A673 (cell line): ENCODE measurements around the gene ZNF440. TPM values are rescaled to one million over a fixed set of nuclear protein-coding genes. Genes with fewer than 3 reads are reported as not detected.

ENCODE experiments used
- BruUV-seq: library from RNA; stranded (reverse); fragments of 400-500 nt; replicated peaks from 2 replicates; lab custom pipeline; 2021; lab: Mats Ljungman, UMichigan
- CTCF ChIA-PET: fragments of 300-600 bp; sonication (Branson Sonifier 250); formaldehyde crosslinking; loops from one replicate; lab custom pipeline; 2022; ENCODE audit warnings: antibody characterized with exemption; lab: Charles Lee
- POLR2A ChIA-PET: fragments of 300-600 bp; sonication (Branson Sonifier 250); formaldehyde crosslinking; loops from one replicate; lab custom pipeline; 2022; ENCODE audit warnings: antibody characterized with exemption; ENCODE audit not compliant: low non-redundant PET; lab: Charles Lee
- DNase-seq: peaks from one replicate; pipeline ENCODE4 v3.0.0-alpha.2; 2015; ENCODE audit warnings: low spot score
- H3K27ac ChIP-seq: fragments of 200-600 bp; sonication (generic); 2 replicates; pipeline ENCODE4 v1.5.1; 2016; ENCODE audit warnings: mixed run types, low read depth, mild to moderate bottlenecking, mixed read lengths, antibody characterized with exemption, low read length; ENCODE audit not compliant: poor library complexity, severe bottlenecking
- H3K27me3 ChIP-seq: fragments of 200-600 bp; sonication (generic); replicated peaks from 2 replicates; pipeline ENCODE4 v1.6.1; 2017; ENCODE audit warnings: mixed run types, low read depth, mild to moderate bottlenecking, mixed read lengths, antibody characterized with exemption, low read length; ENCODE audit not compliant: insufficient read depth, poor library complexity
- H3K36me3 ChIP-seq: fragments of 200-600 bp; sonication (generic); 2 replicates; pipeline ENCODE4 v1.6.1; 2016; ENCODE audit warnings: mixed run types, mild to moderate bottlenecking, mixed read lengths, antibody characterized with exemption, low read length; ENCODE audit not compliant: insufficient read depth, poor library complexity, severe bottlenecking
- H3K4me1 ChIP-seq: fragments of 200-600 bp; sonication (generic); 2 replicates; pipeline ENCODE4 v1.6.1; 2017; ENCODE audit warnings: mixed run types, mild to moderate bottlenecking, mixed read lengths, antibody characterized with exemption, low read length; ENCODE audit not compliant: insufficient read depth, poor library complexity, severe bottlenecking
- H3K4me3 ChIP-seq: fragments of 200-600 bp; sonication (generic); 2 replicates; pipeline ENCODE4 v1.5.1; 2016; ENCODE audit warnings: low read depth, mixed run types, mild to moderate bottlenecking, mixed read lengths, low read length; ENCODE audit not compliant: poor library complexity, severe bottlenecking
- H3K9me3 ChIP-seq: fragments of 200-600 bp; sonication (generic); 2 replicates; pipeline ENCODE4 v1.6.1; 2016; ENCODE audit warnings: mixed run types, low read depth, mild to moderate bottlenecking, mixed read lengths, antibody characterized with exemption, low read length; ENCODE audit not compliant: poor library complexity, severe bottlenecking
- EZH2 ChIP-seq: fragments of 200-600 bp; sonication (generic); IDR thresholded peaks from 2 replicates; pipeline ENCODE4 v1.6.1; 2017; ENCODE audit warnings: borderline replicate concordance, low read depth, mild to moderate bottlenecking, mixed read lengths, antibody characterized with exemption, low read length; ENCODE audit not compliant: poor library complexity, severe bottlenecking
- intact Hi-C: fragments of 100-400 bp; cut with micrococcal nuclease; formaldehyde crosslinking; loops from one replicate; pipeline ENCODE4 v1.10.0; 2022; ENCODE audit not compliant: unreplicated experiment
- total RNA-seq: library from RNA; stranded (reverse); gene quantifications from 2 replicates; pipeline ENCODE4 v1.2.3, GENCODE V29; 2021
- TF ChIP-seq, protein P1 (sequence below): fragments of 300-800, 200-600 bp; sonication (generic); conservative IDR thresholded peaks from 2 replicates; pipeline ENCODE4 v1.5.1; 2017; ENCODE audit warnings: low read depth, mild to moderate bottlenecking, antibody characterized with exemption, low read length, moderate library complexity, mixed read lengths

The ZNF440 gene
- total RNA-seq, 1 experiment from 2014 or later = 7.1 TPM

GRCh38 chr19:11780431-11781020 is 33.5 kb upstream of the ZNF440 start:
- Histone ChIP-seq H3K27me3 (no peaks in the 10 kb centered on the region), H3K27ac (no peak overlapping the region), H3K36me3 (peaks cover 48% of the 10 kb centered on the region), H3K4me3 (no peak overlapping the region), H3K4me1 (no peaks in the 10 kb centered on the region), H3K9me3 (peaks cover 89% of the 10 kb centered on the region)
- intact Hi-C loops = no loop called here
- POLR2A ChIA-PET = no interaction called here
- TF ChIP-seq EZH2 = no peak
- TF ChIP-seq, protein P1, sequence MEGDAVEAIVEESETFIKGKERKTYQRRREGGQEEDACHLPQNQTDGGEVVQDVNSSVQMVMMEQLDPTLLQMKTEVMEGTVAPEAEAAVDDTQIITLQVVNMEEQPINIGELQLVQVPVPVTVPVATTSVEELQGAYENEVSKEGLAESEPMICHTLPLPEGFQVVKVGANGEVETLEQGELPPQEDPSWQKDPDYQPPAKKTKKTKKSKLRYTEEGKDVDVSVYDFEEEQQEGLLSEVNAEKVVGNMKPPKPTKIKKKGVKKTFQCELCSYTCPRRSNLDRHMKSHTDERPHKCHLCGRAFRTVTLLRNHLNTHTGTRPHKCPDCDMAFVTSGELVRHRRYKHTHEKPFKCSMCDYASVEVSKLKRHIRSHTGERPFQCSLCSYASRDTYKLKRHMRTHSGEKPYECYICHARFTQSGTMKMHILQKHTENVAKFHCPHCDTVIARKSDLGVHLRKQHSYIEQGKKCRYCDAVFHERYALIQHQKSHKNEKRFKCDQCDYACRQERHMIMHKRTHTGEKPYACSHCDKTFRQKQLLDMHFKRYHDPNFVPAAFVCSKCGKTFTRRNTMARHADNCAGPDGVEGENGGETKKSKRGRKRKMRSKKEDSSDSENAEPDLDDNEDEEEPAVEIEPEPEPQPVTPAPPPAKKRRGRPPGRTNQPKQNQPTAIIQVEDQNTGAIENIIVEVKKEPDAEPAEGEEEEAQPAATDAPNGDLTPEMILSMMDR = no peak
- BruUV-seq = no TSS peak
- no peak for DNase-seq
- CTCF ChIA-PET = no interaction called here

GRCh38 chr19:11781295-11782057 is 32.6 kb upstream of the ZNF440 start:
- no peaks in the 10 kb centered on the region for H3K27me3 ChIP-seq
- peaks cover 48% of the 10 kb centered on the region for H3K36me3 ChIP-seq
- no peaks in the 10 kb centered on the region for H3K4me1 ChIP-seq
- no peak overlapping the region for H3K27ac ChIP-seq
- H3K4me3 ChIP-seq = no peak overlapping the region
- no TSS peak for BruUV-seq
- peaks cover 89% of the 10 kb centered on the region for H3K9me3 ChIP-seq
- DNase-seq = no peak
- ChIA-PET POLR2A (no interaction called here), CTCF (no interaction called here)
- intact Hi-C loops = no loop called here
- no peak for TF ChIP-seq EZH2
- TF ChIP-seq, protein P1 = no peak

GRCh38 chr19:11783767-11784166 is 30.3 kb upstream of the ZNF440 start:
- Histone ChIP-seq H3K9me3 (peaks cover 92% of the 10 kb centered on the region), H3K27me3 (no peaks in the 10 kb centered on the region), H3K27ac (no peak overlapping the region), H3K4me3 (no peak overlapping the region), H3K4me1 (no peaks in the 10 kb centered on the region), H3K36me3 (peaks cover 33% of the 10 kb centered on the region)
- no peak for TF ChIP-seq EZH2
- intact Hi-C loops = no loop called here
- CTCF ChIA-PET = no interaction called here
- POLR2A ChIA-PET = no interaction called here
- no TSS peak for BruUV-seq
- DNase-seq = no peak
